ENCODE results near the gene KSR1.
"Not testable (repeated sequence)": the region's sequence is repeated elsewhere in the genome, so short reads cannot be mapped to it uniquely, and the experiment has no call there.

Gene KSR1

GRCh38 chr17:27657620-27658019 is 201.4 kb downstream of the KSR1 start:
- H3K36me3 ChIP-seq (ENCODE audit: insufficient read depth, low read length) = no peaks in the 10 kb centered on the region
- no peaks in the 10 kb centered on the region for H3K9me3 ChIP-seq (ENCODE audit: low read length)
- no peak overlapping the region for H2AFZ ChIP-seq (ENCODE audit: low read depth, low read length)
- H3K4me3 ChIP-seq (ENCODE audit: low read length) = no peak overlapping the region
- peaks cover 3% of the 10 kb centered on the region for H3K27me3 ChIP-seq (ENCODE audit: insufficient read depth, low read length)
- no peaks in the 10 kb centered on the region for H3K4me1 ChIP-seq (ENCODE audit: insufficient read depth, low read length)

- Histone ChIP-seq H3K27me3 (ENCODE audit: insufficient read depth, low read length) (peaks cover 3% of the 10 kb centered on the region), H2AFZ (ENCODE audit: low read depth, low read length) (no peak overlapping the region), H3K4me1 (ENCODE audit: insufficient read depth, low read length) (no peaks in the 10 kb centered on the region), H3K9me3 (ENCODE audit: low read length) (no peaks in the 10 kb centered on the region), H3K4me3 (ENCODE audit: low read length) (no peak overlapping the region), H3K36me3 (ENCODE audit: insufficient read depth, low read length) (no peaks in the 10 kb centered on the region)
Observed at GRCh38 chr17:27659683-27660082, 203.4 kb downstream of the KSR1 start.

- Histone ChIP-seq H3K9me3 (ENCODE audit: low read length) (no peaks in the 10 kb centered on the region), H3K36me3 (ENCODE audit: insufficient read depth, low read length) (no peaks in the 10 kb centered on the region), H3K4me1 (ENCODE audit: insufficient read depth, low read length) (no peaks in the 10 kb centered on the region), H2AFZ (ENCODE audit: low read depth, low read length) (no peak overlapping the region), H3K4me3 (ENCODE audit: low read length) (no peak overlapping the region), H3K27me3 (ENCODE audit: insufficient read depth, low read length) (peaks cover 3% of the 10 kb centered on the region)
Observed at GRCh38 chr17:27660436-27660835, 204.2 kb downstream of the KSR1 start.

GRCh38 chr17:27663936-27664605 is 207.8 kb downstream of the KSR1 start:
- H3K36me3 ChIP-seq (ENCODE audit: insufficient read depth, low read length) = no peaks in the 10 kb centered on the region
- peaks cover 3% of the 10 kb centered on the region for H3K27me3 ChIP-seq (ENCODE audit: insufficient read depth, low read length)
- no peaks in the 10 kb centered on the region for H3K9me3 ChIP-seq (ENCODE audit: low read length)
- no peak overlapping the region for H3K4me3 ChIP-seq (ENCODE audit: low read length)
- H2AFZ ChIP-seq (ENCODE audit: low read depth, low read length) = no peak overlapping the region
- no peaks in the 10 kb centered on the region for H3K4me1 ChIP-seq (ENCODE audit: insufficient read depth, low read length)

- no peaks in the 10 kb centered on the region for H3K36me3 ChIP-seq (ENCODE audit: insufficient read depth, low read length)
- no peaks in the 10 kb centered on the region for H3K4me1 ChIP-seq (ENCODE audit: insufficient read depth, low read length)
- H2AFZ ChIP-seq (ENCODE audit: low read depth, low read length) = no peak overlapping the region
- no peak overlapping the region for H3K4me3 ChIP-seq (ENCODE audit: low read length)
- H3K27me3 ChIP-seq (ENCODE audit: insufficient read depth, low read length) = peaks cover 3% of the 10 kb centered on the region
- no peaks in the 10 kb centered on the region for H3K9me3 ChIP-seq (ENCODE audit: low read length)
Observed at GRCh38 chr17:27664606-27664965, 208.3 kb downstream of the KSR1 start.

GRCh38 chr17:27665549-27665948 is 209.3 kb downstream of the KSR1 start:
- no peaks in the 10 kb centered on the region for H3K9me3 ChIP-seq (ENCODE audit: low read length)
- H2AFZ ChIP-seq (ENCODE audit: low read depth, low read length) = no peak overlapping the region
- no peak overlapping the region for H3K4me3 ChIP-seq (ENCODE audit: low read length)
- no peaks in the 10 kb centered on the region for H3K36me3 ChIP-seq (ENCODE audit: insufficient read depth, low read length)
- H3K27me3 ChIP-seq (ENCODE audit: insufficient read depth, low read length) = peaks cover 3% of the 10 kb centered on the region
- no peaks in the 10 kb centered on the region for H3K4me1 ChIP-seq (ENCODE audit: insufficient read depth, low read length)

GRCh38 chr17:27666270-27666669 is 210.0 kb downstream of the KSR1 start:
- H3K27me3 ChIP-seq (ENCODE audit: insufficient read depth, low read length); H3K4me3 ChIP-seq (ENCODE audit: low read length); H3K36me3 ChIP-seq (ENCODE audit: insufficient read depth, low read length); H3K4me1 ChIP-seq (ENCODE audit: insufficient read depth, low read length); H2AFZ ChIP-seq (ENCODE audit: low read depth, low read length); H3K9me3 ChIP-seq (ENCODE audit: low read length): not testable (repeated sequence)

GRCh38 chr17:27666831-27667560 is 210.7 kb downstream of the KSR1 start:
- Histone ChIP-seq H3K27me3 (ENCODE audit: insufficient read depth, low read length) (no peaks in the 10 kb centered on the region), H2AFZ (ENCODE audit: low read depth, low read length) (no peak overlapping the region), H3K4me3 (ENCODE audit: low read length) (no peak overlapping the region), H3K9me3 (ENCODE audit: low read length) (no peaks in the 10 kb centered on the region), H3K36me3 (ENCODE audit: insufficient read depth, low read length) (no peaks in the 10 kb centered on the region), H3K4me1 (ENCODE audit: insufficient read depth, low read length) (no peaks in the 10 kb centered on the region)

GRCh38 chr17:27667656-27668487 is 211.6 kb downstream of the KSR1 start:
- Histone ChIP-seq H3K9me3 (ENCODE audit: low read length) (no peaks in the 10 kb centered on the region), H3K4me1 (ENCODE audit: insufficient read depth, low read length) (no peaks in the 10 kb centered on the region), H2AFZ (ENCODE audit: low read depth, low read length) (no peak overlapping the region), H3K36me3 (ENCODE audit: insufficient read depth, low read length) (no peaks in the 10 kb centered on the region), H3K4me3 (ENCODE audit: low read length) (no peak overlapping the region), H3K27me3 (ENCODE audit: insufficient read depth, low read length) (peaks cover 2% of the 10 kb centered on the region)

- H3K9me3 ChIP-seq (ENCODE audit: low read length) = no peaks in the 10 kb centered on the region
- H3K4me3 ChIP-seq (ENCODE audit: low read length) = no peak overlapping the region
- H3K36me3 ChIP-seq (ENCODE audit: insufficient read depth, low read length) = no peaks in the 10 kb centered on the region
- H3K27me3 ChIP-seq (ENCODE audit: insufficient read depth, low read length) = peaks cover 2% of the 10 kb centered on the region
- H3K4me1 ChIP-seq (ENCODE audit: insufficient read depth, low read length) = no peaks in the 10 kb centered on the region
- no peak overlapping the region for H2AFZ ChIP-seq (ENCODE audit: low read depth, low read length)
Observed at GRCh38 chr17:27668488-27668823, 212.2 kb downstream of the KSR1 start.

GRCh38 chr17:27669136-27669535 is 212.9 kb downstream of the KSR1 start:
- no peak overlapping the region for H3K4me3 ChIP-seq (ENCODE audit: low read length)
- H3K4me1 ChIP-seq (ENCODE audit: insufficient read depth, low read length) = no peaks in the 10 kb centered on the region
- no peaks in the 10 kb centered on the region for H3K36me3 ChIP-seq (ENCODE audit: insufficient read depth, low read length)
- H3K9me3 ChIP-seq (ENCODE audit: low read length) = no peaks in the 10 kb centered on the region
- peaks cover 2% of the 10 kb centered on the region for H3K27me3 ChIP-seq (ENCODE audit: insufficient read depth, low read length)
- no peak overlapping the region for H2AFZ ChIP-seq (ENCODE audit: low read depth, low read length)

GRCh38 chr17:27669850-27670249 is 213.6 kb downstream of the KSR1 start:
- Histone ChIP-seq H3K4me3 (ENCODE audit: low read length) (no peak overlapping the region), H2AFZ (ENCODE audit: low read depth, low read length) (no peak overlapping the region), H3K4me1 (ENCODE audit: insufficient read depth, low read length) (no peaks in the 10 kb centered on the region), H3K27me3 (ENCODE audit: insufficient read depth, low read length) (peaks cover 2% of the 10 kb centered on the region), H3K36me3 (ENCODE audit: insufficient read depth, low read length) (no peaks in the 10 kb centered on the region), H3K9me3 (ENCODE audit: low read length) (no peaks in the 10 kb centered on the region)

GRCh38 chr17:27670791-27671590 is 214.7 kb downstream of the KSR1 start:
- Histone ChIP-seq H2AFZ (ENCODE audit: low read depth, low read length) (no peak overlapping the region), H3K9me3 (ENCODE audit: low read length) (no peaks in the 10 kb centered on the region), H3K4me3 (ENCODE audit: low read length) (no peak overlapping the region), H3K4me1 (ENCODE audit: insufficient read depth, low read length) (no peaks in the 10 kb centered on the region), H3K27me3 (ENCODE audit: insufficient read depth, low read length) (peaks cover 5% of the 10 kb centered on the region), H3K36me3 (ENCODE audit: insufficient read depth, low read length) (no peaks in the 10 kb centered on the region)

Data from neuron (in vitro differentiated cells).